GM21576 (cell line): ENCODE results near the gene TKTL1.

Source experiments
- ATAC-seq: cut with Tn5 transposase; IDR thresholded peaks from one replicate; pipeline ENCODE4 v1.9.1; 2021; ENCODE audit warnings: mild to moderate bottlenecking, moderate library complexity; ENCODE audit not compliant: unreplicated experiment

TKTL1 gene

DNA sequence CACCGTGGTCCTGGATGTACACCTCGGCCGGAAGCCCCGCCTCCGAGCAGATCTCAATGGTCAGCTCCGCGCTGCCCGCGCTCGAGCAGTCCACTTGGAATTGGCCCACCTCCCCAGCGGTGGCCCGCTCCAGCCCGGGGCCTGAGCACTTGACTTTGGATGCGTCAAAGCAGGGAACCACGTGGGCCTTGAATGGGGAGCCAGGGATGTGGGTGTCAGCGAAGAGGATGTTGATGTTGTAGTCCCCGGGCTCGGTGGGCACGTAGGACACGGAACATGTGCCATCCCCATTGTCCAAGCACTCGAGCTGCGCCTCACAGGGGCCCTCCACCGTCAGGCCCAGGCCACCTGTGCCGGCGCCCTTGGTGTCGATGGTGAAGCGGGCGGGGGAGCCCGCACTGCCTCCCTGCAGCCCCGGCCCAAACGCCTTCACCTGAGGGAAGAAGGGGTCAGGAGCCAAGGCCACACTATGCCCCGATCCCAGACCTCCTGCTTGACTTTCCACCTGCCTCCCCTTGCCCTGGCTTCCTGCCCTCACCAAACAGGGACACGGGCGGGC is 64.6 kb downstream of the TKTL1 start:
- no peak for ATAC-seq

DNA sequence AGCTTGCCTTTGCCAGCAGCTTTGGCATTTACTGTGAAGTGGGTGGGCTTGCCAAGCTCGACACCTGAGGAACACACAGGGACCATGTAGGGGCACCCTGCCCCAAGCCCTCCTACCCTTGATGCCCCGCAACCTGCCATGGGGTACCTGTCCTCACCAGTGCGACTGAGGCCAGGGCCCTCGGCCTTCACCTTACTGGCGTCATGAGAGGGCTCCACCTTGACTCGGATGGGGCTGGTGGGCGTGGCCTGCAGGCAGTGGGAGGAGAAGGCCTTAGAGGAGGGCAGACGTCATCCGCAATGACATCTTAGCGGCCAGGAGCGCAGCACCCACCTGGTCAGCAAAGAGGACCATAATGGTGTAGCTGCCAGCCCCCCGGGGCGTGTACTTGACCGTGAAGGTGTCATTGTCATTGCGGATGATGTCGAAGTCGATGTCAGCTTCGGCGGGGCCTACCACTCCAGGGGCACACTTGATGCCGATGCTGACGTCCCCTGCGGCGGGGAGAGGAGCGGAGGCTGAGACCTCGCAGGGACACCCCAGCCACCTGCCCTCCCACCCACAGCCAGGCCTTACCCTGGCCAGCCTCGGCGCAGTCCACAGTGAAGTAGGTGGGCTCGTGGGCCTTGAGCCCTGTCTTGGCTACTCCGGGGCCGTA is 66.6 kb downstream of the TKTL1 start:
- ATAC-seq, result no peak

DNA sequence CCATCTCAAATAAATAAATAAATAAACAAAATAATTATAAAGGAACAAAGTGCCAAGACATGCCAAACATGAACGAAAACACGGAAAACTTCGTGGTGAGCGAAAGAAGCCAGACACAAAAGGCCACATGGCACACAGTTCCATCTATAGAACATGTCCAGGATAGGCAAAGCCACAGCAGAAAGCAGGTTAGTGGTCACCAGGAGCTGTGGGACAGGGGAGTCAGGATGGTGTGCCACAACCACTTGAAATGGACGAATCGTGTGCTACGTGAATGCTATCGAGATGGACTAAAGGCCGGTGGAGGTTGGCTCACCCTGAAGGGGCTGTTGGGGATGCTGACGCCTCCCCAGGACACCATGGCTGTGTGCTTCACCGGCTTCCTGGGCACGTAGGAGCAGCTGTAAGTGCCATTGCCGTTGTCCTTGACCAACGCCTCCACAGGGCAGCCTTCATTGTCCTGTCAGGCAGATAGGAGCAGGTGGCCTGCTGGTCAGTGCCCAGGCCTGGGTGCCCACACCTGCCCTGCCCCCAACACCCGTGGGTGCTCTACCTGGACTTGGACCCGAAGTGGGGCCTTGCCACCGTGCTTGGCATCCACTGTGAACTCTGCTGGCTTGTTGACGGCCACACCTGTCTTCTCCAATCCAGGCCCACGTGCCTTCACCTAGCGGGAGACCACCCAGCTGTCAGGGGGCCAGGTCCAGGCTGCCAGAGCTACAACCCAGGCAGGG is 68.3 kb downstream of the TKTL1 start:
- no peak for ATAC-seq

DNA sequence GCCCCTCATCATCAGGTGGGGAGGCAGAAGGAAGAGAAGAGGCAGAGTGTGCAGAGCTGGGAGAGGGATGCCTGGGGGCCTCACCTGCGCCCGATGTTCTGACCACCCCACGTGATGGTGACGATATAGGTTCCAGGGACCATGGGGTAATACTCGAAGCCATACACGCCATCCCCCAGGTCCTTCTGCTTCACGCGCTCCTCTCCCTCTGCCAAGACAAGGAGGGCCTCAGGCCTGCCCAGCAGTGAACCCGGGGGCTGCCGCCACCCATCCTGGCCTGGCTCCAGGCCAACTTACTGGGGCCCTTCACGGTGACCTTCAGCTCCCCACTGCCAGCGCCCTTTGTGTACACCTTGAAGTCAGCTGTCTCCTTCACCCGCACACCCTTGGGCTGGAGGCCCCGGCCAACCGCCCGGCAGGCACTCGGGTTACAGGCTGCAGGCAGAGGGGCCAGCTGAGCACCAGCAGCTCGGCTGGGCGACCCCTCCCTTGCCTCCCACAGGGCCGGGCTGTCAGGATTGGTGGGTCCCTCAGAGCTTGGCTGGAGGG is 69.5 kb downstream of the TKTL1 start:
- no peak for ATAC-seq

DNA sequence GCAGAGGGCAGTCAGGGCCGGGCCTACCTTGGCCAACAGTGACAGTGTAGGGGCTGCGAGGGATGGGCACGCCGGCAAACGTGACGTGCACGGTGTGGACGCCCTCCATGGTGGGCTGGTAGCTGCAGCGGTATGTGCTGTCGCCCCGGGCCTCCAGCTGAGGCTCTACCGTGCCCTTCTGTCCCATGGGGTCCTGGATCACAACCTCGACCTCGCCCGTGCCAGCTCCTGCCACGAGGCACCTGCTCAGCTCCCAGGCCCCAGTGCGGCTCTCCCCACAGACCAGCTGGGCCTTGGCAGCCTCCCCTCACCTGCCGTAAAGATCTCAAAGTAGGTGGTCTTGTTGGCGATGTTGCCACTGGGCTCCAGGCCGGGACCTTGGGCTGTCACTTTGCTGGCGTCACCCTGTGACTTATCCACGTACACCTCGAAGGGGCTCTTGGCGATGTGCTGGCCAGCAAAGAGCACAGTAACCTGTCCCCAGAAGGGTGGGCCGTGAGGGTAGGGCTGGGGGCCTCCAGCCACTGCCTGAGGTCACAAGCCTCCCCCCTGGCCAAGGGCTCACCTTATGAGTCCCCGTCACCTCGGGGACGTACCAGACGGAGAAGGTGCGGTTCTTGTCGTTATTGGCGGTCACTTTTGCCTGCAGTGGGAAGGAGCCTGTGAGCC is 70.5 kb downstream of the TKTL1 start:
- no peak for ATAC-seq

DNA sequence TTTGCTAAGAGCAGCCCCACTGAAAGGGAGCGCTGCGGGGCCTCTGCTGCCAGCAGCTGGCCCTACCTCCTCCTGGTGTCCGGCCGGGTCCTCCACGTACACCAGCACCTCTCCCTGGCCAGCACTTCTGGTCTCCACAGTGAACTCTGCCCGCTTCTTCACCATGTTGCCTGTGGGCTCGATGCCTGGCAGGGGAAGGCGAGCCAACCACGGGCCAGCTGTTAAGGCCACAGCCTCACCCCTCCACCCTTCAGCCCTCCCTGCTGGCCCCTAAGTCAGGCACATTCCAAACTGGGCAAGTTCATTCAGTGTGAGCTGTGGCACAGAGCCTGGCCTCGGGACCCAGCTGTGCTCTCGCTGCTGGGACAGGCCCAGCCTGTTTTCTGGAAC is 71.1 kb downstream of the TKTL1 start:
- no peak for ATAC-seq

DNA sequence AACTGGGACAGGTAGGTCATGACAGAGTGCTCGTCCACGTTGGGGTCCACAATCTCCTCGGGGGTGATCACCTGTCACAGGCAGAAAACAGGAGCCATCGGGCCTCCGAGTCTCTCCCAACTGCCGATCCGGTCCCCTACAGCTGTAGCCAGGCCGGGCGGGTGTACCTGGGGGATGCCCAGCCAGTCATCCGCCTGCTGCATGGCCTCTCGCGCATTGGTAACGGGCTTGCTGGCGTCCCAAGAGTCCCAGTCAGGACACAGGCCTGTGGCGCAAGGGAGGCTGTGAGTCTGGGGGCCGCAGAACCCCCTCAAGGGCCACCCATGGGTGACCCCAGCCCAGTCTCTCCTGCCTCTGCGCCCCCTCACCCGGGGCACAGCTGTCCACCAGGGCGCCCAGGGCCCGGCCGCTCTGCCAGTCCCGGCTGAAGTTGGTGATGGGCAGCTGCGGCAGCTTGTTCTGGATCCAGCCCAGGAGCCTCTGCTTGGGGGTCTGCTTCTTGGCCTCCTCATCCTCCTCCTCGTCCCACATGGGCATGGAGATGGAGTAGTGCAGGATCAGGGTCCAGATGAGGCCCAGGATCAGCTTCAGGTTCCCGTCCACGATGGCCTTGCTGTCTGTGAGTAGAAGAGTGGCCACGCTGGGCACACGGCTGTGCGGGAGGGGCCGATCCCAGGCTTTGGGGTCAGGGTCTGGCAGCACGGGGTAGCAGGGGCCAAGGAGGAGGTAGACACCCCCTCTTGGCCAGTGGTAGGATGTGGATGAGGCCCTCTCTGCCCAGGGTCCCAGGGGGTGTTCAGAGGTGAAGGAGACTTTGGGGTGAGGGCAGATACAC is 72.1 kb downstream of the TKTL1 start:
- ATAC-seq, result no peak

DNA sequence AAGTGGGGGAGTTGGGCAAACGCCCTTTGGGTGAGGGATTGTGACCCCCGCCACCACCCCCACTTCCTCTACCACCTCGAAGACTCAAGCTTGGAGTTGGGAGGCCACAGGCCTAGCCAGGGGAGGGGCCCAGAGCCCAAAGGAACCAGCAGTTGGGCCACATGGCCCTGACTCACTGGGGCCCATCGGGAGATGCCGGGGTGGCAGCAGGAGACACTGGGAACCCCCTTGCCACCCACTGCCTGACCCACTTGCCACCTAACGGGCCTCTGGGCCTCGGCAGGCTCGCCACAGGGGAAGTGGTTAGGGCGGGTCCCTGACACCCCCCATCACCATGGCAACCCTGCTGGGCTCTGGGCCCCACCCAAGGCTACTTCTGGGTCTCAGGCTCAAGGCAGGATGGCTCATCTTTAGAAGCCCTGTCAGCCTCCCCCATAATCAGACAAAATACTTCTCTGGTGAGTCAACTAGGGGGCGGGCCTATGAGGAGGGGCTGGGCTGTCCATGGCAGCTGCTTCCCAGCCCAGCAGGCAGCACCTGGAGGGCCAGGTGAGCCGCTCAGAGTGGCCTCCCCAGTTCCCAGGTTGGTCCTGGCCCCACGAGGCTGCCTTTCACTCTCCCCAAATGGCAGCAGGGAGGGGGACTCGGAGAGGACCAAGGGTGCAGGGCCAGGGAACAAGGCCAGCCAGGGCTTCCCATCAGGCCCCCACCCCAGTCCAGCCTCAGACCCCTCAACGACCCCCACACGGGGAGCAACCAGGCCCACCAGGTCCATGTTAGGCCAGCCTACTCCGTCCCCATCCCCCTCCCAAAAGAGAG is 73.2 kb downstream of the TKTL1 start:
- ATAC-seq, result no peak

DNA sequence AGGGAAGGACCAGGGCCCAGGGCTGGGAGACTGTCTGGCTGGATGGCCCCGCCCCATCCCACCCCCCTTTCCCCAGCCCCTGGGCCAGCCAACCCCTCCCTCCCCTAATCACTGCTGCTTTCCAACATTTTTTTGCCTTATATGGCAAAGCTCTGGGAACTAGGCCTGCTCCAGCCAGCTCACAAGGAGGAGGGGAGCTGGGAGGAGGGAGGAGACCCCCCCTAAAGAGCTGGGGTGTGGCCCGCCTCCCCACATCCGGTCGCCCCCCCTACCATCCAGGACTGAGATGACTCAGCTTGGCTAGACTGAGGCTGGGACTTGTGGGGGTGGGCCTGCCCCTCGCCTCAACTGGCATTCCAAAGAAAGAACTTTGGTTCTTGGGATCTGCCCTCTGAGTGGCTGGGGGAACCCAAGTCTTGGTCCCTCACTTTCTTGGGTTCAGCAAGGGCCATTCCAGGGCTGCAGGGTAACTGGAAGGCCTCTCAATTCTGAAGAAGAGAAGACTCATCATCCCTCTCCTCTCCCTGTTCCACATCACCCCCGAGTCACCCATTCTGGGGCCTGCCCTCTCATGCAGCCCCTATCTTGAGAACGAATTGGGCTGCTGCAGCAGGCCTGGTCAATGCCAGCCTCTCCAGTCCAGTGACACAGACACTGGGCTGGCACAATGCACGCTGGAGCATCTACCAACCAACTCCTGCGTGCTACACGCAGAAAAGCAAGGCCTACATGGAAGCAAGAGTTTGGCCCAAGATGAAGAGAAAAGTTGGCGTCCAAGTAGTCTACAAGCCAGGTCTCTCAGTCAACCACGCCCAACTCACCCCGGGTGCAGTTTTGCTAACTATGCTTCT is 74.1 kb downstream of the TKTL1 start:
- ATAC-seq, result no peak

DNA sequence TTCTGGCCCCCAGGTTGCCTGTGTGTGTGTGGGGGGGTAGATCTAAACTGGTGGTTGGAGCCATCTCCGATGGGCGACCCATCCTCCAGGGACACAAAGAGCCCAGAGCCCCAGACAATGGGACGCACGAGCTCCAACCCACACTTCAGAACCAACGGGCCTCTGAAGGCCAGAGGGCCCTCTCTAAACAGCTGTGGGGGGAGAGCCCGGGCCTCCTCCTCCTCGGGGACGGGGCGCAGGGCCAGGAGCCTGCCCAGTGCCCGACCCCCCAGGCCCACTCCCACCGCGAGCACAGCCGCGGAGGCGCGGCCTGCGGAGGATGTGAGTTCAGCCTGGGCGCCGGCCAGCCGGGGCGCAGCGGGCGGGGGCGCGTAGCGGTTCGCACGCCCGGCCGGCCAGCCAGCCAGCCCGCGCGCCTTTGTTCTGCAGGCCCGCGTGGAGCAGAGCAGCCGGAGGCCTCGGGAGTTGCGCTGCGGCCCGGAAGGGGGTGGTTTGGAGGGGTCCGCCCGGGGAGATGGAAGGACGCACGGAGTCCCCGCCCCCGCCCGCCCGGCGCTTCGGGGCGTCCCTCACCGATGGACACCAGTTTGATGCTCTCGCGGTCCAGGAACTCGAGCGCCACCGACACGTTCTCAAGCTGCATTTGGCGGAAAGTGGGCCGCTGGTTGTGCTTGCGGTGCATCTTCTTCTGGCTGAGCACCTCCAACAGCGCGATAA is 74.9 kb downstream of the TKTL1 start:
- ATAC-seq, result no peak

DNA sequence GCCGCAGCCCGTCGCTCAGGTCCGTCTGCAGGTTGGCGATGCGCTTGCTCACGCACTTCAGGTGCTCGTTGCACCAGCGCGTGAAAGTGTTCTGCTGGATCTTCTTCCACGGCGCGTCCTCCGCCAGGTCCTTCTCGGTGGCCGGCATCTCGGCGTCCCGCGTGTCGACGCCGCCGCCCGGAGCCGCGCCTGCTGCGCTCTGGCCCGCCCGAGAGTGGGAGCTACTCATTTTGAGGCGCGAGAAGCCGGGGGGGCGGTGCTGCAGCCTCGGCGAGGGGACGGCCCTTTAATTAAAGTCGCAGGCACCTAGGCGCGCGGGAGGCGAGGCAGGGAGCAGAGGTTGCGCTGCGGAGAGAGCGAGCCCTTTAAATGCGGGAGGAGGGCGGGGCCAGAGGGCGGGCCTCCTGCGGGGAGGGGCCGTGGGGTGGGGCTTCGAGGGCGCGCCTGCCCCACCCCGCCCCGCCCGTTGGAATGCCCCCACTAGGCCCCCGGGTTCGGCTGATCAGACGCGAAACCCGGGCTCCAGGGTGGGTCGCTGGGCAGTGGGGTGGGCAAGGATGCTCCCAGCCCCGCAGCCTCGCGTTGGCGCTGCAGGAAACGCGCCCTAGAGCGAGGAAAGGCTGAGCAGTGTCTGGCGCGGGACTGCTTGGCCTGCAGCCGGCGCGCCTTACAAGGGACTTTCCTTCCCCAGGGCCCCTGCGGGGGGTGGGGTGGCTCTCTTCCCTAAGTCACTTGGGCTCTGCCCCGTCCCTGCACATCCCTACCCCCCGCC is 75.6 kb downstream of the TKTL1 start:
- peak; percentile 57 for ATAC-seq

DNA sequence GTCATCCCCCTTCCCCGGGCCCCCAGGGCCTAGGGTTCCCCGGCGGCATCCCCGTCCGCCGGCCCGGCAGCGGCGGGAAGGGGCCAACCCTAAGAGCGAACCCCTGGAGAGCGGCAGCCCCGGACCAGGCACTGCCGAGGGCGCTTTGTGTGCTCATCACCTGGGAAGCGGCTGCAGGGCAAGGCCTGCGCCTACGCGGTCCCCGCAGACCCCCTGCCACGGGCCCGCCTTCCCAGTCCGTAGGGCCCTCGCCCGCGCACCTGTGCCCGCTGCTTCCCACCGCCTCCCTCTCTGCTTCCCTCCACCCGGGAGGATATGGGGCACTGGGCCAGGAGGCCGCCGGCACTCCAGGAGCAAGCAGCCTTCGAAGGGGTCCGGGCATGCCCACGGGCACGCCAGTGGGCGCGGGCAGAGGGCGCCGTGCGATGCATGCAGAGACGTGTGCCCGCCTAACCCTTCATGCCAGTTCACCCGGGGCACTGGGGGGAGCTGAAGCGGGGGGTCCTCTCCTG is 76.2 kb downstream of the TKTL1 start:
- ATAC-seq, result no peak

DNA sequence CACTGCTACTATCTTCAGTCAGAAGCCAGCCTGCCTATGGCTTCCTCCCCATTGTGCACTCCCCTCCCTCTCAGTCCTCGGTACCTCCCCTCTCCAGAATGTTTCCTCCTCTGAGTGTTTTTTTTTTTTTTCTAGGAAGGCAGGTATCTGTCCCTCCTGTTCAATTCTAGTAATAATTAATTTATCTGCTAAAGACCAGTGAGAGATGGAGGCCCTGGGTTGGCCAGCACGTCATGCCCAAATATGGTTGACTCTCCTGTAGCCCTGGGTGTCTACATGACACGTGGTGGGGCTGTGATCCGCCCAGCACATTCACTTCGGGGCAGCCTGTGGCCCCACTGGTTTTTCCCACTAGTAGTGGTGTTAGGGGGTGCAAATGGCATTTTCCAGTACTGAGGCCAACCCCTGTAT is 77.0 kb downstream of the TKTL1 start:
- no peak for ATAC-seq

DNA sequence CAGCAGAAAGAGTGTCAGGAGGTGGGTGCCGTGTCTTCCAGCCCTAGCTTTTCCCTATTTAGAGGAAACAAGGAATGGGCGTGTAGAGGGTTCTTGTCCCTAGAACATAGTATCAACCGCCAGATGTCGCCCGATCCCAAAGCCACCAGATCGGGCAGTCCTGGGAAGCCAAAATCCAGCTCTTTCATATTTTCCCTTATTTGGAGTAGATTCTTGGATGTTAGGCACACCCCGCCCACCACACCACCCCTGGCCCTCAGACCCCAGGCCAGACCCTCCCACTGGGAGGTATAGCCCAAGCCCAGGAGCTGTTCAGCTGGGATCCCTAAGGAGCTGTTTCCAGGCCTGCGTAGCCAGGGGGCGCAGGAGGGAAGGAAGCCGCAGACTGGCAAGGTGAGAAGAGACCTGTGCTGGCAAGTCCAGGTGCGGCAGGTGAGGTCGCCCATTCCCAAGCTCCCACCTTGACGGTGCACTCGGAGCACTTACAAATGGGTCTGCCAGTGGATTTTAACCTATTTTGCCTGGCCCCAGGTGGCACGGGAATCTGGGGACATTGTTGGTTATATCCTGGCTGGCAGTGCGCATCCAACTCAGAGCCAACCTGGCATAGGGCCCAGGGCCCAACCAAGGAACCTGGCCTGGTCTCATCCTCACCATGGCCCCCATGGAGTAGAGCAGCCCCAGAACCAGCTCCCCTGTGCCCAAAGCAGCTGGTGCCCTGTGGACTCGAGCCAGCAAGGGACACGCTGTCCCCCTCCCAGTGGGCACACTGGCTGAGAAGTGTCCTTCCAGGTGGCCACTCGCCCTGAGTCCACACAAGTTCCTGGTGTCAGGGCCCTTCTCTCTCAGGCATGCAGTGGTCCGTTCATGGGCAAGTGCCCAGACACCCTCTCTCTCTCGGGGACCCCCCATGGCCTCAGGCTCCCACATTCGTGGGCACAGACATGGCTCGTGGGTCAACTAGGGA is 78.0 kb downstream of the TKTL1 start:
- no peak for ATAC-seq

DNA sequence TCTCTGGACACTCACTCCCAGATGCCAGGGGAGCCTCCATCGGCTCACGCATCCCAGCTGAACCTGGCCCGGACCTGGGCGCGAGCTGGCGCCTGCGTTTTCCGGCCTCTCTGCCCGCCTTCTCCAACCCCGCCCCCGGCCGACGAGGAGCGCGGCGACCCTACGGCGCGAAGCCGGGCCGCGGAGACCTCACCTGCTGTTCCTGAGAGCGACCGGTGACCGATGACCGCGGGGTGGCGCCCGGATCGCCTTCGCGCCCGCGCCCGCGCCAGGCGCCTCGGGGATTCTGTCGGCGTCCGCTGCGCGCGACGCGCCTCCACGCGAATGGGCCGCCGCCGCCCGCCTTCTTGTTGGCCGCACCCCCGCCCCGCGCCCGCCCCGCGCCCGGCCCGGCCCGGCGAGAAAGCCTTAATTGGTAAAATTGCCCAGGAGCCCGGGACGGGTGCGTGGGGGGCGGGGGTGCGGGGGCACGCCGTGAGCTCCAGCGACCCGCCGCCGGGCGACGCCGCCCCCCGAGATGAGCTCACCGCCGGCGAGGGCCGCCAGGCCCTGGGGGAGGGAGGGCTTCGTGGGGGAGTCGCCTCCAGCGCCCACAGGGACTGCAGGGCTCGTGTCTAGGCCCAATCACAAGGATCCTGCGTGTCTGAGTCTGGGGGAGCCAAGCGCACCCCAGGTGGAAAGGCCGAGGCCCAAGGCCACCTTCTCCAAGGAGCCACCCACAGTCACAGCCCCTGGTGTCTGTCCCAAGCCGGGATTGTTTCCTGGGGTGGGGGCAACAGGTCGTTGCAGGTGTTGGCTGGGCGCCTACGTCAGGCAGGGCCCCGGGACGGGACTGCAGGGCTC is 78.9 kb downstream of the TKTL1 start, which contains the start of gene FLNA:
FLNA (minus strand) TSS at position 322 of the 843 bp plus-strand sequence. CDS start 3,389 bp downstream, outside the sequence.
- ATAC-seq, result no peak
